Endothelial cell of umbilical vein (primary cell): ENCODE data around the gene KCNH1. TPM values are rescaled to one million over a fixed set of nuclear protein-coding genes. Genes with fewer than 3 reads are reported as not detected.

ENCODE experiments used
- polyA plus RNA-seq, 4 experiments: library from polyadenylated mRNA; depleted of rRNA in 3 of 4; stranded (reverse) in 3 of 4; unstranded in 1 of 4; fragments of >200 nt; gene quantifications; 2 replicates each; pipeline versions ENCODE4 v1.2.1 to v1.2.3, GENCODE V29; 2011 to 2012; ENCODE audit warnings: missing spikeins in 1 of 4
- total RNA-seq: library from RNA; stranded (reverse); gene quantifications from 2 replicates; pipeline ENCODE4 v1.2.3, GENCODE V29; 2021

Gene KCNH1
- total and polyA plus RNA-seq, 2 donors (not counting 3 experiments of a cell fraction or from before 2014, with no cell fraction given), result not detected

Other genes starting within 250 kb of the KCNH1 start
- gene RCOR3, start 125.2 kb upstream of the KCNH1 start, total RNA-seq, result 34.0 and 35.7 TPM in 2 replicates
- gene RCOR3, start 125.2 kb upstream of the KCNH1 start, polyA plus RNA-seq, result 24.2 and 26.4 TPM in 2 replicates
- 17.0 and 17.6 TPM in 2 replicates for gene TRAF5, start 192.7 kb upstream of the KCNH1 start, total RNA-seq
- 7.8 and 8.5 TPM in 2 replicates for gene TRAF5, start 192.7 kb upstream of the KCNH1 start, polyA plus RNA-seq